HepG2 (cell line): ENCODE data around the gene LRIG1. TPM values are rescaled to one million over a fixed set of nuclear protein-coding genes. Genes with fewer than 3 reads are reported as not detected.

Experiments used
- ATAC-seq: fragments of 200-7000 bp; cut with Tn5 transposase; 3 replicates; pipeline ENCODE4 v1.9.1; 2020; ENCODE audit warnings: mild to moderate bottlenecking, moderate library complexity
- BruUV-seq: library from RNA; stranded (reverse); fragments of 400-500 nt; replicated peaks from 2 replicates; lab custom pipeline; 2021; lab: Mats Ljungman, UMichigan
- CTCF ChIA-PET: fragments of 300-600 bp; formaldehyde crosslinking; extraction: SDS; loops from one replicate; lab custom pipeline; 2021; ENCODE audit warnings: low total read pairs, inconsistent platforms, low intra/inter-chr PET ratio; lab: Yijun Ruan, JAX
- POLR2A ChIA-PET: fragments of 350-600 bp; sonication (Branson Sonifier 250); formaldehyde crosslinking; loops from one replicate; lab custom pipeline; 2020; ENCODE audit warnings: antibody characterized with exemption, inconsistent platforms; lab: Yijun Ruan, JAX
- DNase-seq: peaks from one replicate; pipeline ENCODE4 v3.0.0-alpha.2; 2015; ENCODE audit warnings: low spot score
- FAIRE-seq: peaks from 3 replicates; lab custom pipeline; 2011; peaks lifted over from hg19 to GRCh38; lab: Jason Lieb, UNC
- H2AFZ ChIP-seq: one replicate; pipeline ENCODE4 v1.6.1; 2011; ENCODE audit warnings: low read length, inconsistent platforms
- H3K27ac ChIP-seq: fragments of 300-600 bp; 3 replicates; pipeline ENCODE4 v1.8.0; 2011; ENCODE audit warnings: mixed run types, mild to moderate bottlenecking, mixed read lengths, low read length, inconsistent platforms; ENCODE audit not compliant: insufficient read depth; ENCODE audit errors: extremely low read length
- H3K27me3 ChIP-seq, 2 experiments: fragments of 200-600 bp in 1 of 2; 2 replicates in 1 of 2; 3 replicates in 1 of 2; pipeline versions ENCODE4 v1.6.0 to v1.8.0; 2011; ENCODE audit warnings: low read length in 2 of 2, mild to moderate bottlenecking in 2 of 2, moderate library complexity in 2 of 2, inconsistent platforms in 1 of 2; ENCODE audit not compliant: insufficient read depth in 2 of 2, control insufficient read depth in 1 of 2
- H3K36me3 ChIP-seq, 2 experiments: fragments of 200-600 bp in 1 of 2; replicated peaks in 1 of 2; 2 replicates in 1 of 2; 3 replicates in 1 of 2; pipeline versions ENCODE4 v1.5.1 to v1.8.0; 2011; ENCODE audit warnings: low read length in 2 of 2, inconsistent platforms in 1 of 2; ENCODE audit not compliant: insufficient read depth in 2 of 2, control insufficient read depth in 1 of 2
- H3K4me1 ChIP-seq: 2 replicates; pipeline ENCODE4 v1.5.1; 2012; ENCODE audit warnings: low read length, inconsistent platforms; ENCODE audit not compliant: insufficient read depth
- H3K4me2 ChIP-seq: 2 replicates; pipeline ENCODE4 v1.6.0; 2011; ENCODE audit warnings: low read depth, low read length, inconsistent platforms
- H3K4me3 ChIP-seq, 3 experiments: fragments of 200-600 bp in 1 of 3; sonication (generic), shearing (Covaris generic) in 1 of 3; replicated peaks in 1 of 3; 2 replicates each; pipeline ENCODE4 v1.5.1; 2011 to 2016; ENCODE audit warnings: low read length in 3 of 3, inconsistent platforms in 2 of 3, low read depth in 2 of 3, mild to moderate bottlenecking in 2 of 3, control low read depth in 1 of 3, mixed read lengths in 1 of 3; ENCODE audit not compliant: insufficient read depth in 1 of 3
- H3K79me2 ChIP-seq: one replicate; pipeline ENCODE4 v1.6.1; 2011; ENCODE audit warnings: low read length, inconsistent platforms; ENCODE audit not compliant: insufficient read depth
- H3K9ac ChIP-seq: 2 replicates; pipeline ENCODE4 v1.6.0; 2011; ENCODE audit warnings: mild to moderate bottlenecking, low read depth, low read length, inconsistent platforms; ENCODE audit not compliant: insufficient read depth
- H3K9me3 ChIP-seq: 2 replicates; pipeline ENCODE4 v1.5.1; 2012; ENCODE audit warnings: mild to moderate bottlenecking, low read length
- H4K20me1 ChIP-seq: 2 replicates; pipeline ENCODE4 v1.6.0; 2011; ENCODE audit warnings: inconsistent platforms, mild to moderate bottlenecking, low read length, moderate library complexity; ENCODE audit not compliant: insufficient read depth
- ATF3 ChIP-seq: sonication (generic); formaldehyde crosslinking; IDR thresholded peaks from 2 replicates; pipeline ENCODE4 v1.4.0; 2020; ENCODE audit warnings: missing genetic modification reagents
- CHD2 ChIP-seq: IDR thresholded peaks from 2 replicates; pipeline ENCODE4 v1.6.1; 2011; ENCODE audit warnings: low read depth, low read length, improper control_type of control experiment
- DNMT3B ChIP-seq: conservative IDR thresholded peaks from 2 replicates; pipeline ENCODE4 v1.6.1; 2016; ENCODE audit warnings: missing biosample characterization, control low read depth
- FOXM1 ChIP-seq: sonication (generic); formaldehyde crosslinking; IDR thresholded peaks from 2 replicates; pipeline ENCODE4 v1.5.0; 2020; ENCODE audit warnings: missing genetic modification reagents
- JUNB ChIP-seq: sonication (generic); formaldehyde crosslinking; IDR thresholded peaks from 2 replicates; pipeline ENCODE4 v1.8.0; 2022; ENCODE audit warnings: missing genetic modification reagents, mild to moderate bottlenecking, borderline replicate concordance
- KDM2A ChIP-seq: sonication (generic); formaldehyde crosslinking; IDR thresholded peaks from 2 replicates; pipeline ENCODE4 v1.4.0; 2020; ENCODE audit warnings: low read depth, missing genetic modification reagents, borderline replicate concordance
- PRDM4 ChIP-seq: sonication (generic); formaldehyde crosslinking; IDR thresholded peaks from 2 replicates; pipeline ENCODE4 v1.9.0; 2021; ENCODE audit warnings: missing genetic modification reagents, borderline replicate concordance
- THAP9 ChIP-seq: sonication (generic); formaldehyde crosslinking; IDR thresholded peaks from 2 replicates; pipeline ENCODE4; 2020; ENCODE audit warnings: missing genetic modification reagents, mild to moderate bottlenecking, borderline replicate concordance
- ZBTB39 ChIP-seq: sonication (generic); formaldehyde crosslinking; IDR thresholded peaks from 2 replicates; pipeline ENCODE4 v1.5.0; 2020; ENCODE audit warnings: missing genetic modification reagents
- ZMYM4 ChIP-seq: sonication (generic); formaldehyde crosslinking; IDR thresholded peaks from 2 replicates; pipeline ENCODE4 v1.8.1; 2023; ENCODE audit warnings: mild to moderate bottlenecking, missing genetic modification reagents
- ZNF251 ChIP-seq: sonication (generic); formaldehyde crosslinking; IDR thresholded peaks from 2 replicates; pipeline ENCODE4 v1.9.0; 2021; ENCODE audit warnings: mild to moderate bottlenecking, missing genetic modification reagents
- ZNF350 ChIP-seq: sonication (generic); formaldehyde crosslinking; IDR thresholded peaks from 2 replicates; pipeline ENCODE4 v1.4.0; 2020; ENCODE audit warnings: mild to moderate bottlenecking, low read depth, missing genetic modification reagents, borderline replicate concordance
- ZNF543 ChIP-seq: sonication (generic); formaldehyde crosslinking; IDR thresholded peaks from 2 replicates; pipeline ENCODE4 v1.4.0; 2020; ENCODE audit warnings: mild to moderate bottlenecking, missing genetic modification reagents
- ZNF747 ChIP-seq: sonication (generic); formaldehyde crosslinking; IDR thresholded peaks from 2 replicates; pipeline ENCODE4 v1.8.1; 2023; ENCODE audit warnings: missing genetic modification reagents, mild to moderate bottlenecking, borderline replicate concordance
- WGBS: methylation state at CpG from one replicate; pipeline ENCODE4 v1.1.6; 2017; ENCODE audit warnings: low lambda C conversion rate; 5-methylcytosine and 5-hydroxymethylcytosine counted together
- in situ Hi-C: cut with HindIII; loops from 2 replicates; pipeline ENCODE4 v1.10.0; 2017; ENCODE audit warnings: low pct_unique_long_range_greater_than_20kb; ENCODE audit not compliant: extremely low pct_ligation_motif_present
- intact Hi-C: fragments of 100-400 bp; cut with micrococcal nuclease; formaldehyde crosslinking; loops from one replicate; pipeline ENCODE4 v1.10.0; 2022; ENCODE audit not compliant: unreplicated experiment
- polyA plus RNA-seq, 8 experiments: library from polyadenylated mRNA; depleted of rRNA in 3 of 8; stranded (reverse) in 7 of 8; unstranded in 1 of 8; fragments of >200 nt; fragmentation: Illumina TruSeq in 4 of 8; extraction: Trizol in 4 of 8; gene quantifications; 2 replicates each; pipeline versions ENCODE4 v1.2.1 to v1.2.3, GENCODE V29; 2011 to 2016; ENCODE audit warnings: low read depth in 4 of 8, missing spikeins in 1 of 8, mixed read lengths in 1 of 8; ENCODE audit not compliant: insufficient read depth in 1 of 8
- total RNA-seq, 5 experiments: library from RNA; depleted of rRNA; stranded (reverse); fragments of >200 nt; fragmentation: Illumina TruSeq; extraction: Trizol; gene quantifications; 2 replicates each; pipeline ENCODE4 v1.2.3, GENCODE V29; 2016; ENCODE audit warnings: low read depth in 1 of 5

LRIG1 gene
- total and polyA plus RNA-seq, 2 of the 13 experiments (the other 11 are each of a cell fraction or from before 2014, with no cell fraction given) = 17.8 to 24.8 TPM

GRCh38 chr3:66475386-66476020 is 25.3 kb downstream of the LRIG1 start:
- H4K20me1 ChIP-seq = no peaks in the 10 kb centered on the region
- H2AFZ ChIP-seq = peak overlapping the region; percentile 16
- FAIRE-seq (peak; percentile 74), DNase-seq (peak; percentile 68), ATAC-seq (peak; percentile 82)
- 6% methylated on average over 9 of the region's 9 CpGs for WGBS
- peak overlapping the region in 1 of 3 experiments; percentile 37; a peak in 1 of 6 replicates for H3K4me3 ChIP-seq
- peak overlapping the region; percentile 56 for H3K9ac ChIP-seq
- peaks cover 87% of the 10 kb centered on the region for H3K79me2 ChIP-seq
- H3K4me1 ChIP-seq = peaks cover 92% of the 10 kb centered on the region
- BruUV-seq = no TSS peak
- in situ Hi-C loops = no loop called here
- H3K9me3 ChIP-seq = no peaks in the 10 kb centered on the region
- ChIA-PET POLR2A (interaction anchor here (0.9 to 7.6 kb wide), 6 partner anchors 9 to 33 kb away, joined by 3 to 115 read pairs (median 4); no protein-coding TSS in a partner anchor), CTCF (no interaction called here)
- intact Hi-C loops = no loop called here
- H3K4me2 ChIP-seq = peak overlapping the region; percentile 79
- H3K27me3 ChIP-seq = no peaks in the 10 kb centered on the region
- peak overlapping the region; percentile 99 for H3K27ac ChIP-seq
- no peaks in the 10 kb centered on the region for H3K36me3 ChIP-seq
- TF ChIP-seq ZNF350 (CRISPR knock-in tag) = no peak
- TF ChIP-seq ZNF543 = peak; percentile 46; the same call in 1 of the 2 replicates
- no peak for TF ChIP-seq ZBTB39
- TF ChIP-seq PRDM4 (CRISPR knock-in tag) = no peak
- TF ChIP-seq THAP9 = no peak
- TF ChIP-seq KDM2A (CRISPR knock-in tag) = no peak
- no peak for TF ChIP-seq DNMT3B
- TF ChIP-seq ZNF747 = no peak
- no peak for TF ChIP-seq ATF3 (CRISPR knock-in tag)
- TF ChIP-seq JUNB (CRISPR knock-in tag) = no peak
- TF ChIP-seq ZMYM4 (CRISPR knock-in tag) = peak; percentile 64; the same call in 1 of the 2 replicates
- TF ChIP-seq FOXM1 (CRISPR knock-in tag) = no peak
- no peak for TF ChIP-seq CHD2
- TF ChIP-seq ZNF251 (CRISPR knock-in tag) = no peak
